ENCODE measurements around the gene ZNF622. TPM values are rescaled to one million over a fixed set of nuclear protein-coding genes. Genes with fewer than 3 reads are reported as not detected.

ZNF622 gene
- total and polyA plus RNA-seq, 7 donors = 22.8 to 40.8 (median 27.8) TPM

DNA sequence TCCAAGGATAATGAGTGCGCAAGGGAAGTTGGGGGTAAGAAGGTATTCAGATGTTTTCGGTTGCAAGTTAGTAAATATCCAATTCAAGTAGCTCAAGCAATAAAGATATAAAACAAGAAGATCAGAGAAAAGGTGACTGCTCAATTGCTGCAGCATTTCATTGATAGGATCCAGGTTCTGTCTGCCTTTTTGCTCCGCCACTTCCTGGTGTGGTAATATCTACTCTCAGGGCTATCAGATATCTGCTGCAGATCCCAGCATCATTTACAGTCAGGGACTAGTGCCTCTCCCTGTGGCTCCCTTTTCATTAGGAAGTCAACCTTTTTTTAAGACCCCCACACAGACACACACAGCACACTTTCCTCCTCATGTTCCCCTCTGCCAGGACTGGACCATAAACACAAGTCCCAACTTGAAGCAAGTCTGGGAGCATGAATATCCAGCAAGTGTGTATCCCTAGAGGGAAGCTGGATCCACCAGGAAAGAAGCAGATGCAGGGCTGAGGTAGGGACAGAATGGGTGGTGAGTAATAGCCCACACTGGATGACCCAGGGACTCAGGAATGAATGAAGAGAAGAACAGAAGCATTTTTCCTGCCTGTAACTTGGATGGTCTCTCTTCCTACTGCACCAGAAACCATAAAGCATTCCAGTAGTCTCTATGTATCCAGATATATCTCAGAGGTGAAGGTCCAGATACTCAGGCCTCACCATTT lies 53.7 kb downstream of the ZNF622 start:
- Histone ChIP-seq H3K4me3 (no peak overlapping the region), H3K27me3 (no peaks in the 10 kb centered on the region), H3K27ac (no peak overlapping the region), H3K4me1 (no peaks in the 10 kb centered on the region), H3K9me3 (no peaks in the 10 kb centered on the region), H3K36me3 (no peaks in the 10 kb centered on the region)
- TF ChIP-seq EP300 (IDR thresholded peaks at IDR 0.05) (no peak), POLR2AphosphoS5 (IDR thresholded peaks at IDR 0.05) (no peak), POLR2A (IDR thresholded peaks at IDR 0.05) (no peak)
- TF ChIP-seq, protein P1, sequence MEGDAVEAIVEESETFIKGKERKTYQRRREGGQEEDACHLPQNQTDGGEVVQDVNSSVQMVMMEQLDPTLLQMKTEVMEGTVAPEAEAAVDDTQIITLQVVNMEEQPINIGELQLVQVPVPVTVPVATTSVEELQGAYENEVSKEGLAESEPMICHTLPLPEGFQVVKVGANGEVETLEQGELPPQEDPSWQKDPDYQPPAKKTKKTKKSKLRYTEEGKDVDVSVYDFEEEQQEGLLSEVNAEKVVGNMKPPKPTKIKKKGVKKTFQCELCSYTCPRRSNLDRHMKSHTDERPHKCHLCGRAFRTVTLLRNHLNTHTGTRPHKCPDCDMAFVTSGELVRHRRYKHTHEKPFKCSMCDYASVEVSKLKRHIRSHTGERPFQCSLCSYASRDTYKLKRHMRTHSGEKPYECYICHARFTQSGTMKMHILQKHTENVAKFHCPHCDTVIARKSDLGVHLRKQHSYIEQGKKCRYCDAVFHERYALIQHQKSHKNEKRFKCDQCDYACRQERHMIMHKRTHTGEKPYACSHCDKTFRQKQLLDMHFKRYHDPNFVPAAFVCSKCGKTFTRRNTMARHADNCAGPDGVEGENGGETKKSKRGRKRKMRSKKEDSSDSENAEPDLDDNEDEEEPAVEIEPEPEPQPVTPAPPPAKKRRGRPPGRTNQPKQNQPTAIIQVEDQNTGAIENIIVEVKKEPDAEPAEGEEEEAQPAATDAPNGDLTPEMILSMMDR (IDR thresholded peaks at IDR 0.05) = no peak
- DNase-seq = no peak
- intact Hi-C loops (cut with DNase I) = no loop called here
- WGBS, 2 donors = 15 to 54% methylated on average over 3 of the region's 3 CpGs

GRCh38 chr5:16411235-16411634 lies 54.4 kb downstream of the ZNF622 start:
- Histone ChIP-seq H3K4me3 (no peak overlapping the region), H3K36me3 (no peaks in the 10 kb centered on the region), H3K27me3 (no peaks in the 10 kb centered on the region), H3K27ac (no peak overlapping the region), H3K4me1 (no peaks in the 10 kb centered on the region), H3K9me3 (no peaks in the 10 kb centered on the region)
- intact Hi-C loops (cut with DNase I) = no loop called here
- no peak for DNase-seq
- TF ChIP-seq EP300 (IDR thresholded peaks at IDR 0.05) (no peak), POLR2A (IDR thresholded peaks at IDR 0.05) (no peak), POLR2AphosphoS5 (IDR thresholded peaks at IDR 0.05) (no peak)
- TF ChIP-seq, protein P1 (IDR thresholded peaks at IDR 0.05) = no peak
- 24 to 70% methylated on average over 9 of the region's 9 CpGs for WGBS, 2 donors

- WGBS, 2 donors = 21 to 54% methylated on average over 2 of the region's 2 CpGs
- H3K9me3 ChIP-seq = no peaks in the 10 kb centered on the region
These were observed 55.3 kb downstream of the ZNF622 start for GRCh38 chr5:16410338-16410737.

DNA sequence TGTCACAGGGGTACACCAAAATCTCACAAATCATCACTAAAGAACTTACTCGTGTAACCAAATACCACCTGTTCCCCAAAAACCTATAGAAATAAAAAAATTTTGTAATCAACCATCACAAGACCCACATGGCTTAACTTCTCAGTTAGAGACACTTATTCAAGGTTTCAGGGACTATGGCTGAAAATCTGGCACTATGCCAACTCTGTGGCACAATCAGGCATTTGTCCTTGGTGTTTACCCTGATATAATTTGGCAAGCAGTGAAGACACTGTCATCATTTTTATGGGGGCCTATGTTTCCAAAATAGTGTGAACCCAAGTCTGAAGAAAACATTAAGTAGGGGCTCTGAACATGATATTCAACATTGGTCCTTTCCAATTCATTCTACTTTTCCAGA lies 59.0 kb downstream of the ZNF622 start:
- intact Hi-C loops (cut with DNase I) = no loop called here
- Histone ChIP-seq H3K27ac (no peak overlapping the region), H3K9me3 (no peaks in the 10 kb centered on the region), H3K4me1 (no peaks in the 10 kb centered on the region), H3K4me3 (no peak overlapping the region), H3K36me3 (no peaks in the 10 kb centered on the region), H3K27me3 (no peaks in the 10 kb centered on the region)
- 89% methylated on average over 1 of the region's 1 CpG for WGBS, 2 donors
- TF ChIP-seq POLR2A (IDR thresholded peaks at IDR 0.05) = no peak
- TF ChIP-seq POLR2AphosphoS5 (IDR thresholded peaks at IDR 0.05) = no peak
- TF ChIP-seq, protein P1 (IDR thresholded peaks at IDR 0.05) = no peak
- TF ChIP-seq EP300 (IDR thresholded peaks at IDR 0.05) = no peak
- no peak for DNase-seq

More at GRCh38 chr5:16410338-16410737, 55.3 kb downstream of the ZNF622 start:
- no peaks in the 10 kb centered on the region for H3K4me1 ChIP-seq
- no peak overlapping the region for H3K27ac ChIP-seq
- H3K36me3 ChIP-seq = no peaks in the 10 kb centered on the region
- DNase-seq = no peak
- no peak for TF ChIP-seq POLR2AphosphoS5 (IDR thresholded peaks at IDR 0.05)
- TF ChIP-seq EP300 (IDR thresholded peaks at IDR 0.05) = no peak
- TF ChIP-seq, protein P1 (IDR thresholded peaks at IDR 0.05) = no peak
- no peak for TF ChIP-seq POLR2A (IDR thresholded peaks at IDR 0.05)
- intact Hi-C loops (cut with DNase I) = no loop called here
- H3K4me3 ChIP-seq = no peak overlapping the region
- H3K27me3 ChIP-seq = no peaks in the 10 kb centered on the region

DNA sequence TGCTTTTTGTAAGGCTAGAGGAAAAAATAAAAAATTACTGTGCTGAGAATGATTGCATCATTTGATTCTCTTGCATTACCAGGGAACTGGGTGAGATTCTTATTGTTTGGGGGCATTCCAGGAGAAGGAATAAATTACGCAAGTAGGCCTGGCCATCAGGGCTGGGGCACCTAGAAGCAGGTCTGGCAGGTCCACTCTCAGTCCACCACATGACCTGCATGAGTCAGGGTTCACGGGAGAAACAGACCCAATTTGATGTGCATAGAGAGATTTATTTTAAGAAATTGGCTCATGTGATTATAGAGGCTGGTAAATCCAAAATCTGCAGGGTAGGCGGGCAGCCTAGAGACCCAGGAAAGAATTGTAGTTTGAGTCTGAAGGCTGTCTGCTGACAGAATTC lies 59.6 kb downstream of the ZNF622 start:
- Histone ChIP-seq H3K27me3 (no peaks in the 10 kb centered on the region), H3K9me3 (no peaks in the 10 kb centered on the region), H3K27ac (no peak overlapping the region), H3K4me1 (no peaks in the 10 kb centered on the region), H3K36me3 (no peaks in the 10 kb centered on the region), H3K4me3 (no peak overlapping the region)
- DNase-seq = no peak
- TF ChIP-seq EP300 (IDR thresholded peaks at IDR 0.05) = no peak
- no peak for TF ChIP-seq POLR2AphosphoS5 (IDR thresholded peaks at IDR 0.05)
- TF ChIP-seq, protein P1 (IDR thresholded peaks at IDR 0.05) = no peak
- no peak for TF ChIP-seq POLR2A (IDR thresholded peaks at IDR 0.05)
- WGBS, 2 donors = 75 to 90% methylated on average over 3 of the region's 3 CpGs
- intact Hi-C loops (cut with DNase I) = no loop called here

Data from sigmoid colon (tissue), 7 donors.